Spinal cord (tissue), 10 donors: ENCODE results near the gene SYNGR2. TPM values are rescaled to one million over a fixed set of nuclear protein-coding genes. Genes with fewer than 3 reads are reported as not detected.

Experiments used
- DNase-seq, 6 donors: peaks; one replicate each; pipeline versions ENCODE4 v3.0.0 to v3.0.0-alpha.2; 2013 to 2015; ENCODE audit warnings: low spot score in 6 of 6, low read depth in 4 of 6
- H3K27ac ChIP-seq: one replicate; pipeline ENCODE4 v1.5.1; 2013; ENCODE audit warnings: low read depth, low read length, control low read depth
- H3K27me3 ChIP-seq: one replicate; pipeline ENCODE4 v1.6.1; 2013; ENCODE audit warnings: low read length; ENCODE audit not compliant: control insufficient read depth, insufficient read depth
- H3K36me3 ChIP-seq: one replicate; pipeline ENCODE4 v1.6.1; 2013; ENCODE audit warnings: low read length; ENCODE audit not compliant: control insufficient read depth, insufficient read depth
- H3K4me1 ChIP-seq: one replicate; pipeline ENCODE4 v1.6.1; 2013; ENCODE audit warnings: low read length; ENCODE audit not compliant: control insufficient read depth, insufficient read depth
- H3K4me3 ChIP-seq: one replicate; pipeline ENCODE4 v1.5.1; 2013; ENCODE audit warnings: low read depth, low read length, control low read depth
- H3K9me3 ChIP-seq: one replicate; pipeline ENCODE4 v1.6.1; 2013; ENCODE audit warnings: low read length; ENCODE audit not compliant: control insufficient read depth, insufficient read depth
- WGBS: methylation state at CpG from one replicate; pipeline ENCODE4 v1.1.5; 2013; ENCODE audit warnings: missing lambda C conversion rate; ENCODE audit not compliant: insufficient coverage; 5-methylcytosine and 5-hydroxymethylcytosine counted together
- polyA plus RNA-seq, 2 donors: library from polyadenylated mRNA; unstranded; fragments of 120-200 nt; gene quantifications; one replicate each; pipeline ENCODE4 v1.2.1, GENCODE V29; 2013; ENCODE audit not compliant: insufficient read length in 2 of 2
- total RNA-seq, 2 donors: library from RNA; depleted of rRNA in 1 of 2; stranded (reverse); fragments of 120-200 nt in 1 of 2; fragments of >200 nt in 1 of 2; gene quantifications; one replicate each; pipeline versions ENCODE4 v1.2.3 to v1.2.4, GENCODE V29; 2013 to 2014
- donor health status: healthy.

Gene SYNGR2
- total and polyA plus RNA-seq, 4 donors = 16.7 to 33.6 (median 21.9) TPM

- Histone ChIP-seq H3K4me3 (no peak overlapping the region), H3K9me3 (no peaks in the 10 kb centered on the region), H3K27ac (no peak overlapping the region), H3K4me1 (peaks cover 76% of the 10 kb centered on the region), H3K27me3 (peaks cover 65% of the 10 kb centered on the region), H3K36me3 (peaks cover 16% of the 10 kb centered on the region)
- 88% methylated on average over 4 of the region's 4 CpGs for WGBS
- no peak for DNase-seq
Measured at GRCh38 chr17:78129351-78130089, 38.9 kb upstream of the SYNGR2 start.

DNA sequence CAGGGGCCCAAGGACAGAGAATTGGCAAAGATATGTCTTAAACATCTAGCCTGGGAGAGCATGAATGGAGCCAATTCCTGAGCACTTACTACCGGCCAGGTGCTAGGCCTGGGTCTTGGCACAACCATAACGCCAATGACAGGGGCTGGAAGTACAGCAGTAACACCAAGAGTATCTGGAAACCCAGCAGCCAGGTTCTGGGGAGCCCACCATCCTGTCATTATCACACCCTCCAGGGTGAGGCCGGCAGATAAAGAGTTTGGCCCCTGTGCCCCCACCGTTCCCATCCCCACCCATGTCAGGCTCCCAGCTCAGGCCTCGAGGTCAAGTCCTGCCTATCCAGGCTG, 38.3 kb upstream of the SYNGR2 start:
- H3K4me1 ChIP-seq = peaks cover 72% of the 10 kb centered on the region
- H3K27ac ChIP-seq = no peak overlapping the region
- H3K27me3 ChIP-seq = peaks cover 69% of the 10 kb centered on the region

DNA sequence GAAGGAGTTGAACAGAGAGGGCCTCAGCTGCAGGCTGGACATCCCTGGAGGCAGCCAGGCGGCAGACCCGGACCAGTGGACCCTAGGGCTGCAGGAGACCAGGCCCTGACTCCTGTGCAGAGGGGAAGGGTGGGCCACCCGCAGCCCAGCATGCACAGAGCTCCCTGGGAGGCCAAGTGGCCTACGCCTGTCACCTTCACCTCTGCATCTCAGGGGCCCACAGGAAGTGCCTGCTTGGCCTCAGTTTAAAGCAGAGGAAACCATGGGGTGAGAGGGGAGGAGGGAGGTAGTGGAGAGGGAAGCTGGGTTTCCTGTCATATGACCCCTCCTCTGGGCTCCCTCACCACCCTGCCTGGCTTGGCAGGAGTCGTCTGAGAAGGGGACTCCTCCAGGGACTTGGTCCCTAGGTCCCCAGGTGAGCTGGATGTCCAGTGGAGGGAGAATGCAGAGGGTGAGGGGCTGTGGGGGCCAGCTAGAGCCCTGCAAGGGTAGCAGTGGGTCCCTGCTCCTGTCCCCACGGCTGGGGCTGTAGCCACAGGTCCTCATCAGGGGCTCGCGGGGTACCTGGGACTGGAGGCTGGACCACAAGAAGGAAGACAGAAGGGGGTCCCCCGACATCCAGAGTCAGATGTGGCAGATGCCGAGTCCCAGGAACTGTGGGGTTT, 37.8 kb upstream of the SYNGR2 start, which contains the start of gene TMC8:
Gene TMC8, plus strand, starts transcription at position 335 of the 665 bp plus-strand sequence. CDS start 818 bp downstream, outside the sequence.
- H3K27ac ChIP-seq = no peak within 1 kb of the TSS
- 82% methylated on average over 10 of the region's 10 CpGs for WGBS
- peak within 1 kb of the TSS; percentile 12 for H3K4me3 ChIP-seq
- H3K36me3 ChIP-seq = peaks cover 6% of the 10 kb centered on the region
- no peaks in the 10 kb centered on the region for H3K9me3 ChIP-seq
- DNase-seq = no peak
- H3K27me3 ChIP-seq = peaks cover 70% of the 10 kb centered on the region
- peaks cover 67% of the 10 kb centered on the region for H3K4me1 ChIP-seq

More for the DNA sequence above, 38.3 kb upstream of the SYNGR2 start:
- H3K9me3 ChIP-seq = no peaks in the 10 kb centered on the region
- peaks cover 11% of the 10 kb centered on the region for H3K36me3 ChIP-seq
- H3K4me3 ChIP-seq = no peak overlapping the region
- DNase-seq = no peak
- 88% methylated on average over 3 of the region's 5 CpGs for WGBS

DNA sequence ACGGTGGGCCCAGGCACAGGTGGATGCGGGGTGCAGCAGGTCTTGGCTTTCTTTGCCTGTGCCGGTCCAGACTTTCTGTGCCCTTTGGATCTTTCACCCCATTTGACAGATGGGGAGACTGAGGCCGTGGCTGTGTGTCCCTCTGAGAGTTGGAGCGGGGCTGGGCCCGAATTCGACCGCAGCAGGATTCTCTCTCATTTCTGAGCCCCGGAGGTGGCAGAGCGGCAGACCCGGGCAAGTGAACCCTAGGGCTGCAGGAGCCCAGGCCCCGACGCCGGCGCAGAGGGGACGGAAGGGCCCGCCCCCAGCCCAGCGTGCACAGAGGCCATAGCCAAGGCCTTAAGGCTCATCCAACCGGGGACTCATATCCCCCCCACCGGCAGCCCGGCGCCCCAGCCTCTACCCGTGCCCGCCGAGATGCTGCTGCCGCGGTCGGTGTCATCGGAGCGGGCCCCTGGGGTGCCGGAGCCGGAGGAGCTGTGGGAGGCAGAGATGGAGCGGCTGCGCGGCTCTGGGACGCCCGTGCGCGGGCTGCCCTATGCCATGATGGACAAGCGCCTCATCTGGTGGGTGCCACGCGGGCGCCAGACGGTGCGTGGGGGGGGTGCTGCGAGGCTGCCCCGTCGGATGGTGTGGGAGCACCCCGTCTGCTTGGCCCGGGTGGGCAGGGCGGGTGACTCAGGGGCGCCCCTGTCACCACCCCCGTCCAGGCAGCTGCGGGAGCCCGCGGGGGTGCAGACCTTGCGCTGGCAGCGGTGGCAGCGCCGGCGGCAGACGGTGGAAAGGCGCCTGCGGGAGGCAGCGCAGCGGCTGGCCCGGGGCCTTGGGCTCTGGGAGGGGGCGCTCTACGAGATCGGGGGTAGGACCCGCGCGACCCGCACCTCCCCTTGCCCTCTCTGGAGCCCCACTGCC, 37.0 kb upstream of the SYNGR2 start:
- WGBS = 13% methylated on average over 71 of the region's 74 CpGs
- no peak for DNase-seq
- H3K27me3 ChIP-seq = peaks cover 70% of the 10 kb centered on the region
- no peaks in the 10 kb centered on the region for H3K9me3 ChIP-seq
- H3K27ac ChIP-seq = no peak overlapping the region
- peak overlapping the region; percentile 12 for H3K4me3 ChIP-seq
- peaks cover 59% of the 10 kb centered on the region for H3K4me1 ChIP-seq
- H3K36me3 ChIP-seq = no peaks in the 10 kb centered on the region

- Histone ChIP-seq H3K9me3 (no peaks in the 10 kb centered on the region), H3K4me3 (no peak overlapping the region), H3K27ac (no peak overlapping the region), H3K4me1 (peaks cover 52% of the 10 kb centered on the region), H3K27me3 (peaks cover 70% of the 10 kb centered on the region), H3K36me3 (no peaks in the 10 kb centered on the region)
- WGBS = 14% methylated on average over 37 of the region's 38 CpGs
- no peak for DNase-seq
Measured at GRCh38 chr17:78132084-78132676, 36.2 kb upstream of the SYNGR2 start.

GRCh38 chr17:78132767-78133178, 35.6 kb upstream of the SYNGR2 start:
- Histone ChIP-seq H3K9me3 (no peaks in the 10 kb centered on the region), H3K27me3 (peaks cover 66% of the 10 kb centered on the region), H3K4me1 (peaks cover 51% of the 10 kb centered on the region), H3K27ac (no peak overlapping the region), H3K4me3 (no peak overlapping the region), H3K36me3 (no peaks in the 10 kb centered on the region)
- 89% methylated on average over 8 of the region's 9 CpGs for WGBS
- DNase-seq = no peak

DNA sequence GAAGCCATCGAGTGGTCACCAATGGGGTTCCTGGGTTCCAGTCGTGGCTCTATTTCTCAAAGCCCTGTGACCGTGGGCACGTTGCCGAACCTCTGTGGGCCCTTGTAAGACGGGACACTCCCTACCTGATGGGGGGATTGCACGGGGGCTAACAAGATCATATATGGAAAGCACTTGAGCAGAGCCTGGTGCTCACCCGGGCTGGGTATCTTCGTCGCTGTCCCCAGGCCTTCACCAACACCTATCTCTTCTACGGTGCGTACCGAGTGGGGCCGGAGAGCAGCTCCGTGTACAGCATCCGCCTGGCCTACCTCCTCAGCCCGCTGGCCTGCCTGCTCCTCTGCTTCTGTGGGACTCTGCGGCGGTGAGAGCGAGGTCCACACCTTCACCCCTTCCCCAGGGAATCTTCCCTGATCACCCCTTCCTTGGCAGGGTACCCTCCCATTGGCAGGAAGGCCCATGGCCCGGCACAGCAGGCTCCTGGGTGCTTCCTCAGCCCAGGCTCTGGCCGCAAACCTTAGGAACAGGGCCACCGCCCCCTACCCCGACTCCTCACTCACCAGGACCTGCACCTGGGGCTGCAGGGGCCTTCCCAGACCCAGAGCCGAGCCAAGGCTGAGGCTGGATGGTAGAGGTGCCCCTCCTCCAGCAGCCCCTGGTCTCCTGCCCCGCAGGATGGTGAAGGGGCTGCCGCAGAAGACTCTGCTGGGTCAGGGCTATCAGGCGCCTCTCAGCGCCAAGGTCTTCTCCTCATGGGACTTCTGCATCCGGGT, 35.0 kb upstream of the SYNGR2 start:
- Histone ChIP-seq H3K27ac (no peak overlapping the region), H3K4me3 (no peak overlapping the region), H3K4me1 (peaks cover 45% of the 10 kb centered on the region), H3K9me3 (no peaks in the 10 kb centered on the region), H3K27me3 (peaks cover 60% of the 10 kb centered on the region), H3K36me3 (no peaks in the 10 kb centered on the region)
- WGBS = 89% methylated on average over 30 of the region's 30 CpGs
- DNase-seq = no peak

DNA sequence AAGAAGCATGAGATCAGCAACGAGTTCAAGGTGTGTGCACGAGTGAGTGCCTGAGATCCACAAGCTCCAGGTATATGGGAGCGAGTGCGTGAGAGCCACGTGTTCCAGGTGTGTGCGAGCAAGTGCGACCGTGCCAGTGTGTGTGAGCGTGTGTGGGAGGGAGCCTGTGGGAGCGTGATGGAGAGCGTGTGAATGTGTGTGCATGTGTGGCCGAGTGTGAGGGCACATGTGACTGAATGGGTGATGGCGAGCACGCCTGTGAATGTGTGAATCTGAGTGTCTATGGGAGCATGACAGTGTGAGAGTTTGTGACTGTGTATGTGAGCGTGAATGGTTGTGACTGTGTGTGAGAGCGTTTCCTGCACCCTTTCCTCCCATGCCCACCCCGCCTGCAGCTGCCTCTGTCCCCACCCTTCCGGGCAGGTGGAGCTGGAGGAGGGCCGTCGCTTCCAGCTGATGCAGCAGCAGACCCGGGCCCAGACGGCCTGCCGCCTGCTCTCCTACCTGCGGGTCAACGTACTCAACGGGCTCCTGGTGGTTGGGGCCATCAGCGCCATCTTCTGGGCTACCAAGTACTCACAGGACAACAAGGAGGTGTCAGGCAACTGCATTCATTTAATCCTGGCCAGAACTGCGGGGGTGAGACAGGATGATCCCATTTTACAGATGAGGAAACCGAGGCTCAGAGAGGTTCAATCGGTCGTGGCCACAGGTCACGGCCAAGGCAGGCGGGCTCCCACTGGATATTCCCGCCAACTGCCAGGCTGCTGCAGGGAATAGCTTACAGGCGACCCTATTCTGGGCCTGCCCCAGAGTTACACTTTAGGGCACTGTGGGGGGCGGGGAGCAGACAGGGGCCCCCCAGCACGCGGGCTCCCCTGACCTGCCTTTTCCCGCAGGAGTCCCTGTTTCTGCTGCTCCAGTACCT, 34.1 kb upstream of the SYNGR2 start:
- H3K9me3 ChIP-seq = no peaks in the 10 kb centered on the region
- H3K4me3 ChIP-seq = no peak overlapping the region
- H3K36me3 ChIP-seq = no peaks in the 10 kb centered on the region
- WGBS = 55% methylated on average over 39 of the region's 39 CpGs
- H3K27ac ChIP-seq = no peak overlapping the region
- peak in 1 of 6 donors; percentile 23 for DNase-seq
- H3K27me3 ChIP-seq = peaks cover 54% of the 10 kb centered on the region
- peaks cover 39% of the 10 kb centered on the region for H3K4me1 ChIP-seq
